Measurements from ENCODE around the gene CSGALNACT2. TPM values are rescaled to one million over a fixed set of nuclear protein-coding genes. Genes with fewer than 3 reads are reported as not detected.

CSGALNACT2 gene
- total RNA-seq, 1 donor from 2014 or later = 10.4 TPM

DNA sequence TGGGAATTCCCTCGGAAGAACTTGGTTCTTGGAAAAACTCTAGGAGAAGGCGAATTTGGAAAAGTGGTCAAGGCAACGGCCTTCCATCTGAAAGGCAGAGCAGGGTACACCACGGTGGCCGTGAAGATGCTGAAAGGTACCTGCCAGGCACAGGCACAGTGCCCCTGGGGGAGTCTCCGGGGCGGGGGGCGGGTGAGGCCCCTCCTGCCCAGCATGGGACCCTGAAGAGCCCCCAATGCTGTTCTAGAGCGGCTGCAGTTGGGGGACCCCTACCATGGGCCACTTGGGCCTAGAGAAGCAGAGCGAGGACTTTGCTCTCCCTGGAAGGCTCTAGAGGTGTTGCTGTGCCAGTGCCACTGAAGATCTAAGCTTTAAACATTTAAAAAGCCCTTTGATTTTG, 21.6 kb upstream of the CSGALNACT2 start:
- no peak for TF ChIP-seq CTCF (conservative IDR thresholded peaks at IDR 0.05; ENCODE audit: low read depth, low read length)
- no peak overlapping the region for H3K4me3 ChIP-seq (ENCODE audit: low read depth, low read length)
- DNase-seq (ENCODE audit: low read depth) = no peak

GRCh38 chr10:43117031-43117776, 21.0 kb upstream of the CSGALNACT2 start:
- H3K4me3 ChIP-seq (ENCODE audit: low read depth, low read length) = no peak overlapping the region
- no peak for DNase-seq (ENCODE audit: low read depth)
- TF ChIP-seq CTCF (conservative IDR thresholded peaks at IDR 0.05; ENCODE audit: low read depth, low read length) = no peak

- DNase-seq (ENCODE audit: low read depth) = no peak
- H3K4me3 ChIP-seq (ENCODE audit: low read depth, low read length) = no peak overlapping the region
- no peak for TF ChIP-seq CTCF (conservative IDR thresholded peaks at IDR 0.05; ENCODE audit: low read depth, low read length)
Observed at GRCh38 chr10:43117777-43118583, 20.3 kb upstream of the CSGALNACT2 start.

DNA sequence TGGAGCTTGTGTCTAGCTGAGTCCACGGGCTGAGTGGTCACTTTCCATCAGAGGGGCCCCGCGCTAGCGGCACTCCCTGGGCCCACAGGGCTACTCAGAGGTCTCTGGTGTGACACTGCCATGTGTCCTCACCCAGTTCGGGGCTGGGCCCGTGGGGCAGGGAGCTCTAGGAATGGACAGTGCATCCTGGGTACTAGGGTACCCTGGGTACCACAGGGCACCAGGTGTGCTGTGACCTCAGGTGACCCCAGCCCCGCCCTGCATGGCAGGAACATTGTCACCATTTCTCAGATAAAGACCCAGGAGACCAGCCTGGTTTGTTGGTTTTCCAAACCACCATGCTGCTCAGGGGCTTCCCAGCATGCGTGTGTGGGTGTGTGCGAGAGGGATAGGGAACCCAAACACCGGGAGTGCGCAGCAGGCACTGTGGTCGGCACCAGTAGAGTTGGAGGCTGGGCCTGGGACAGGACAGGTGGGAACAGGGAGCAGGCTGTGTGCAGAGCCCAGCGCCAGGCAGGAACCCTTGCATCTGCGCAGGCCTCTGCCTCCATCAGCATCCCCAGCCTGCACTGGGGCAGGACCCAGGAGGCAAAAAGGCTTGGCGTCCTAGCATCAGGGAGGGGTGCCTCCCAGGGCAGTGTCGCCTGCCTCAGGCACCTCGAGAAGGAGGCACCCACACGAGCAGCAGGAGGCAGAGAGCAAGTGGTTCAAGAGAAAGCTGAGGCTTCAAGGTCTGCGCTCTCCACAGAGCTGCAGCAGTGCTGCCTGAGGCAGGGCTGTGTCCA, 19.4 kb upstream of the CSGALNACT2 start:
- DNase-seq (ENCODE audit: low read depth) = no peak
- TF ChIP-seq CTCF (conservative IDR thresholded peaks at IDR 0.05; ENCODE audit: low read depth, low read length) = no peak
- H3K4me3 ChIP-seq (ENCODE audit: low read depth, low read length) = no peak overlapping the region

GRCh38 chr10:43119416-43120115, 18.7 kb upstream of the CSGALNACT2 start:
- DNase-seq (ENCODE audit: low read depth) = no peak
- TF ChIP-seq CTCF (conservative IDR thresholded peaks at IDR 0.05; ENCODE audit: low read depth, low read length) = no peak
- H3K4me3 ChIP-seq (ENCODE audit: low read depth, low read length) = no peak overlapping the region

DNA sequence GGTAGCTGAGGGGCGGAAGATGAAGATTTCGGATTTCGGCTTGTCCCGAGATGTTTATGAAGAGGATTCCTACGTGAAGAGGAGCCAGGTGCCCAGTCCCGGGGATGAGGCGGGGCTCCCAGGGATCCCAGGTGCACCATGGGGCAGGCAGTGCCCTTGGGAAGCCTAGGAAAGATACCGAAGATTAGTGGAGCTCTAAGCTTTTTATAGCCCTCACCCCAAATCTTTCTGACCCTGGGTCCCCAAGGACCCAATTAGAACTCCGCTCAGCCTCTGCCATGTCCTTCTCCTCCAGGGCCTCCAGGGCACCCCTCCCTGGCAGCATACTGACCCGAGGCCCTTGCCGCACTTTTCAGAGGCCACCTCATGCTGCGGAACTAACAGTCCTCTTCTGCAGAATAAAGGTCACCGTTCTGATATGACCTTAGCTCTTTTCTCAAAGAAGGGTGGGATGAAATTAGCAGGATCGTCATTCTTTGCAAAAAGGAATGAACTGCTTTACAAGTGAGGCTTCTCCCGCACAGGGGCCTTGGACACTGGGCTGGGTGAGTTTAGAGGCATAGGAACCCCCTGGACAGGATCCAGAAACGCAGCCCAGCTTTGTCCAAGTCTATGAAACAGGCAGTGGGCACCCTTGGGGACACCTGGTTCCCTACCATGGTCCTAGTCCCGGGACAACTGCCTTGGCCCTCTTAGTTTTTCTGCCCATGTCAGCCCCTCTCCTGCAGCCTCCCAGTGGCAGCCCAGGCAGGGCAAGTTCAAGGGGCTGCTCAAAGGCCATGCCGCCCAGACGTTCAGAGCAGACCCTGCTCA, 17.9 kb upstream of the CSGALNACT2 start:
- no peak overlapping the region for H3K4me3 ChIP-seq (ENCODE audit: low read depth, low read length)
- no peak for TF ChIP-seq CTCF (conservative IDR thresholded peaks at IDR 0.05; ENCODE audit: low read depth, low read length)
- no peak for DNase-seq (ENCODE audit: low read depth)

Data from epithelial cell of proximal tubule (primary cell).